B cell (primary cell): Measurements from ENCODE around the gene STX1B. TPM values are rescaled to one million over a fixed set of nuclear protein-coding genes. Genes with fewer than 3 reads are reported as not detected.

Experiments
- ATAC-seq: fragments of 200-7000 bp; cut with Tn5 transposase; one replicate; pipeline ENCODE4 v1.10.0; 2021; ENCODE audit warnings: low read depth, mild to moderate bottlenecking, moderate number of reproducible peaks, moderate library complexity
- CTCF ChIA-PET: fragments of 350-600 bp; sonication (Branson Sonifier 250); formaldehyde crosslinking; loops from one replicate; lab custom pipeline; 2021; ENCODE audit warnings: antibody characterized with exemption, inconsistent platforms; lab: Charles Lee
- POLR2A ChIA-PET: fragments of 350-600 bp; sonication (Branson Sonifier 250); formaldehyde crosslinking; loops from one replicate; lab custom pipeline; 2021; ENCODE audit warnings: antibody characterized with exemption; lab: Charles Lee
- DNase-seq: peaks from one replicate; pipeline ENCODE4 v3.0.0; 2013
- H2AFZ ChIP-seq: 2 replicates; pipeline ENCODE4 v1.6.1; 2012; ENCODE audit warnings: mild to moderate bottlenecking, low read depth, low read length; ENCODE audit not compliant: insufficient read depth, poor library complexity, severe bottlenecking
- H3K27ac ChIP-seq, 2 donors: 1 replicate in 1 of 2; 2 replicates in 1 of 2; pipeline ENCODE4 v1.5.1; 2012 to 2013; ENCODE audit warnings: low read length in 2 of 2, mild to moderate bottlenecking in 2 of 2, moderate library complexity in 1 of 2
- H3K27me3 ChIP-seq, 4 experiments: fragments of 200-600 bp in 1 of 4; sonication (generic) in 1 of 4; replicated peaks in 1 of 4; 1 replicate in 2 of 4; 2 replicates in 2 of 4; pipeline versions ENCODE4 v1.6.1 to v1.7.0; 2013 to 2016; ENCODE audit warnings: low read length in 3 of 4, mild to moderate bottlenecking in 2 of 4, mixed read lengths in 1 of 4, moderate library complexity in 1 of 4; ENCODE audit not compliant: insufficient read depth in 4 of 4, control insufficient read depth in 3 of 4; ENCODE audit errors: control extremely low read depth in 1 of 4
- H3K36me3 ChIP-seq, 2 experiments: replicated peaks in 1 of 2; 1 replicate in 1 of 2; 2 replicates in 1 of 2; pipeline versions ENCODE4 v1.6.1 to v1.7.1; 2013; ENCODE audit warnings: low read length in 1 of 2; ENCODE audit not compliant: insufficient read depth in 2 of 2, control insufficient read depth in 1 of 2; ENCODE audit errors: control extremely low read depth in 1 of 2, extremely low read depth in 1 of 2
- H3K4me1 ChIP-seq, 2 donors: fragments of 200-600 bp in 1 of 2; sonication (generic) in 1 of 2; 1 replicate in 1 of 2; 2 replicates in 1 of 2; pipeline versions ENCODE4 v1.5.1 to v1.6.1; 2013 to 2017; ENCODE audit warnings: low read length in 2 of 2; ENCODE audit not compliant: control insufficient read depth in 2 of 2, insufficient read depth in 2 of 2
- H3K4me2 ChIP-seq: replicated peaks from 2 replicates; pipeline ENCODE3; 2012; ENCODE audit warnings: mild to moderate bottlenecking, low read depth, low read length; ENCODE audit not compliant: poor library complexity, severe bottlenecking
- H3K4me3 ChIP-seq, 5 experiments: fragments of 200-600 bp in 1 of 5; sonication (generic) in 1 of 5; 1 replicate in 3 of 5; 2 replicates in 2 of 5; pipeline versions ENCODE4 v1.5.1 to v1.7.0; 2011 to 2016; ENCODE audit warnings: low read length in 4 of 5, mild to moderate bottlenecking in 4 of 5, low read depth in 2 of 5, control low read depth in 1 of 5, moderate library complexity in 1 of 5; ENCODE audit not compliant: insufficient read depth in 1 of 5; ENCODE audit errors: control extremely low read depth in 1 of 5, extremely low read depth in 1 of 5
- H3K79me2 ChIP-seq: fragments of 200-600 bp; sonication (generic); one replicate; pipeline ENCODE4 v1.6.0; 2016; ENCODE audit warnings: low read length; ENCODE audit not compliant: control insufficient read depth, insufficient read depth
- H3K9ac ChIP-seq: fragments of 200-600 bp; sonication (generic); 2 replicates; pipeline ENCODE4 v1.6.1; 2017; ENCODE audit warnings: mild to moderate bottlenecking, low read length, moderate library complexity
- H3K9me3 ChIP-seq, 3 donors: one replicate each; pipeline versions ENCODE4 v1.6.1 to v1.7.1; 2013; ENCODE audit warnings: low read length in 2 of 3; ENCODE audit not compliant: control insufficient read depth in 2 of 3, insufficient read depth in 1 of 3; ENCODE audit errors: control extremely low read depth in 1 of 3
- H4K20me1 ChIP-seq: 2 replicates; pipeline ENCODE4 v1.6.0; 2012; ENCODE audit warnings: mild to moderate bottlenecking, low read length; ENCODE audit not compliant: insufficient read depth, control insufficient read depth, poor library complexity, severe bottlenecking
- H3K27ac Mint-ChIP-seq: one replicate; pipeline ENCODE4 v1.8.0; 2021; ENCODE audit warnings: mixed read lengths
- H3K27me3 Mint-ChIP-seq: one replicate; pipeline ENCODE4 v1.8.0; 2021; ENCODE audit warnings: mixed read lengths
- H3K4me1 Mint-ChIP-seq: one replicate; pipeline ENCODE4 v1.8.0; 2021; ENCODE audit warnings: mixed read lengths
- H3K4me3 Mint-ChIP-seq: one replicate; pipeline ENCODE4 v1.8.0; 2021; ENCODE audit warnings: mixed read lengths
- H3K9me3 Mint-ChIP-seq: one replicate; pipeline ENCODE4 v1.8.0; 2022; ENCODE audit warnings: mixed read lengths; ENCODE audit not compliant: insufficient read depth
- CTCF ChIP-seq: fragments of 200-600 bp; IDR thresholded peaks from one replicate; pipeline ENCODE4 v1.8.0; 2022; ENCODE audit warnings: antibody characterized with exemption, mild to moderate bottlenecking
- EZH2 ChIP-seq: IDR thresholded peaks from 2 replicates; pipeline ENCODE4 v1.6.1; 2012; ENCODE audit warnings: borderline replicate concordance, low read depth, mild to moderate bottlenecking, moderate library complexity, low read length; ENCODE audit not compliant: insufficient read depth, poor library complexity, severe bottlenecking
- WGBS: methylation state at CpG from one replicate; pipeline ENCODE4 v1.1.5; 2013; ENCODE audit warnings: missing lambda C conversion rate; ENCODE audit not compliant: insufficient coverage; 5-methylcytosine and 5-hydroxymethylcytosine counted together
- intact Hi-C: fragments of 100-400 bp; cut with micrococcal nuclease; formaldehyde crosslinking; loops from one replicate; pipeline ENCODE4 v1.10.0; 2022
- polyA plus RNA-seq: library from polyadenylated mRNA; depleted of rRNA; stranded (reverse); fragments of >200 nt; gene quantifications from 2 replicates; pipeline ENCODE4 v1.2.3, GENCODE V29; 2012
- total RNA-seq, 2 donors: library from RNA; stranded (reverse); fragments of 120-200 nt in 1 of 2; gene quantifications; 1 replicate in 1 of 2; 2 replicates in 1 of 2; pipeline versions ENCODE4 v1.2.3 to v1.2.4, GENCODE V29; 2013 to 2022

STX1B gene
- total and polyA plus RNA-seq, 2 donors (not counting 1 experiment from before 2014, with no cell fraction given): 2.1 to 2.2 TPM

- Histone ChIP-seq H3K79me2 (no peaks in the 10 kb centered on the region), H3K4me3 (no peak overlapping the region), H4K20me1 (no peaks in the 10 kb centered on the region), H3K27me3 (no peaks in the 10 kb centered on the region), H3K4me2 (peak overlapping the region; percentile 33), H2AFZ (no peak overlapping the region), H3K9ac (no peak overlapping the region), H3K4me1 (peaks cover 3 to 6% of the 10 kb centered on the region in 2 donors), H3K27ac (no peak overlapping the region), H3K9me3 (no peaks in the 10 kb centered on the region), H3K36me3 (peaks cover 0 to 19% of the 10 kb centered on the region in 2 experiments)
- TF ChIP-seq EZH2: no peak
- TF ChIP-seq CTCF: no peak
- ChIA-PET POLR2A (interaction anchor here (1.7 kb wide), 1 partner anchor 157 kb away, joined by 8 read pairs; no protein-coding TSS in a partner anchor), CTCF (interaction anchor here (0.5 to 5.1 kb wide), 24 partner anchors 12 to 883 kb away, joined by 3 to 63 read pairs (median 4); partner anchors contain the start of genes KAT8, VKORC1, ZNF646 and ZNF668)
- Mint-ChIP-seq H3K9me3 (no peaks in the 10 kb centered on the region), H3K4me1 (no peaks in the 10 kb centered on the region), H3K27me3 (no peaks in the 10 kb centered on the region), H3K4me3 (no peak overlapping the region), H3K27ac (no peak overlapping the region)
- ATAC-seq (no peak), DNase-seq (peak; percentile 37)
- 85% methylated on average over 19 of the region's 20 CpGs for WGBS
- intact Hi-C loops: loop anchor here (1.0 to 5.0 kb wide), 4 partner anchors 109 to 458 kb away; partner anchors contain the start of gene VKORC1
Observed at GRCh38 chr16:30985401-30986128, 24.9 kb downstream of the STX1B start.
